HAP-1 (cell line): Measurements from ENCODE around the gene PTPRD.

Experiments
- DNase-seq, 2 experiments: peaks; one replicate each; pipeline ENCODE4 v3.0.0-alpha.2; 2016 to 2020; ENCODE audit warnings: low spot score in 2 of 2
- H3K27me3 ChIP-seq: fragments of 250-450 bp; sonication (Bioruptor Pico); 2 replicates; pipeline ENCODE4 v1.5.1; 2020; ENCODE audit warnings: low read depth, mild to moderate bottlenecking, moderate library complexity
- H3K36me3 ChIP-seq: fragments of 250-450 bp; sonication (Bioruptor Pico); replicated peaks from 2 replicates; pipeline ENCODE4 v1.5.1; 2020; ENCODE audit warnings: mild to moderate bottlenecking
- H3K4me1 ChIP-seq: fragments of 250-450 bp; sonication (Bioruptor Pico); 2 replicates; pipeline ENCODE4 v1.5.1; 2020; ENCODE audit warnings: mild to moderate bottlenecking
- H3K4me3 ChIP-seq: fragments of 250-450 bp; sonication (Bioruptor Pico); 2 replicates; pipeline ENCODE4 v1.5.1; 2020; ENCODE audit warnings: mild to moderate bottlenecking, moderate library complexity
- H3K9me3 ChIP-seq: fragments of 250-450 bp; sonication (Bioruptor Pico); 2 replicates; pipeline ENCODE4 v1.5.1; 2020; ENCODE audit warnings: mild to moderate bottlenecking, moderate library complexity
- in situ Hi-C: fragments of 300-500 bp; cut with MboI; formaldehyde crosslinking; loops from 3 replicates; pipeline ENCODE4 v1.14.3; 2020; ENCODE audit warnings: low sequenced_read_pairs, inconsistent platforms, mixed read lengths

PTPRD gene

DNA sequence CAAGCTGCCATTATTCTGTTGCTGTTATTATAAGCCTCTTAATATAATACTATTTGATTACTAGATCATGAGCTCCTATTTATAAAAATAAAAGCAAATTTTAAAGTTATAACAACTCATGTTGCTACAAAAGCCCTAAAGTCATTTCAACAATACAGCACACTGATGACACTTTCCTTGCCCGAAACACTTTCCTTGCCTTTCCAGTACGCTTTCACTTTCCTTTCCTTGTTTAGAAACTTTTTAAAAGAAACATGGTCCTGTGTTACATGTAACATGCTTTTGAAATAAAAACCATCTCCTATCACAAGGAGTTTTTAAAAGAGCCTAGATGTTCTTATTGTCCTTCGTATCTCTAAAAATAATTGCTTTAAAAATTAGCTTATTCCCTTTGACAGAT lies 688.4 kb downstream of the PTPRD start:
- in situ Hi-C loops, result loop anchor here (25.0 kb wide), 1 partner anchor 312 kb away; no protein-coding TSS in a partner anchor
- DNase-seq, result no peak
- no peaks in the 10 kb centered on the region for H3K36me3 ChIP-seq
- no peaks in the 10 kb centered on the region for H3K9me3 ChIP-seq
- H3K27me3 ChIP-seq, result peaks cover 8% of the 10 kb centered on the region
- H3K4me3 ChIP-seq, result no peak overlapping the region
- peaks cover 10% of the 10 kb centered on the region for H3K4me1 ChIP-seq

DNA sequence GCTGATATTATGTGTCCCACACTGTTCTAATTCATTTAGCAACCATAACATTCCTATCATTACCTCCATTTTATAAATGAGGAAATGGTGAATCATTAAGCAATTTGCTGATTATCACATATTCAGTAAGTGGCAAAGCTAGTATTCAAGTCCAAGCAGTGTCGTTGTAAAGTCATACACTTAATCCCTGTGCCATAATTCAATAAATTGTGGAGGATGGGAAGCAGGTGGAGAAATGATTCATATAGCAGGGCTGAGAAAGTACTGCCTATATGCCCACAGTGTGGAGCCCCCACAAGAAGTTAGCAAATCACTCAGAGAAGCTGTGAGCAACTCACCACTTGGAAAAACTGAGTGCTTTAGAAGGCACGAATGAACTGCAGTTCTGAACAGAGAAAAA lies 691.0 kb downstream of the PTPRD start:
- no peak for DNase-seq
- in situ Hi-C loops, result loop anchor here (25.0 kb wide), 1 partner anchor 310 kb away; no protein-coding TSS in a partner anchor
- Histone ChIP-seq H3K9me3 (no peaks in the 10 kb centered on the region), H3K4me3 (no peak overlapping the region), H3K36me3 (no peaks in the 10 kb centered on the region), H3K4me1 (peaks cover 12% of the 10 kb centered on the region), H3K27me3 (peaks cover 8% of the 10 kb centered on the region)

GRCh38 chr9:9920425-9921060 lies 692.3 kb downstream of the PTPRD start:
- Histone ChIP-seq H3K36me3 (no peaks in the 10 kb centered on the region), H3K9me3 (no peaks in the 10 kb centered on the region), H3K4me1 (peaks cover 12% of the 10 kb centered on the region), H3K4me3 (no peak overlapping the region), H3K27me3 (peaks cover 8% of the 10 kb centered on the region)
- peak in 1 of 2 experiments; percentile 42 for DNase-seq
- in situ Hi-C loops, result loop anchor here (25.0 kb wide), 1 partner anchor 308 kb away; no protein-coding TSS in a partner anchor

GRCh38 chr9:9919174-9919775 lies 693.5 kb downstream of the PTPRD start:
- Histone ChIP-seq H3K27me3 (peaks cover 8% of the 10 kb centered on the region), H3K9me3 (no peaks in the 10 kb centered on the region), H3K4me1 (peaks cover 12% of the 10 kb centered on the region), H3K36me3 (no peaks in the 10 kb centered on the region), H3K4me3 (no peak overlapping the region)
- in situ Hi-C loops, result loop anchor here (25.0 kb wide), 1 partner anchor 307 kb away; no protein-coding TSS in a partner anchor
- peak; percentile 18 to 52 for DNase-seq

GRCh38 chr9:9917400-9917799 lies 695.4 kb downstream of the PTPRD start:
- Histone ChIP-seq H3K4me1 (peaks cover 12% of the 10 kb centered on the region), H3K36me3 (no peaks in the 10 kb centered on the region)
- in situ Hi-C loops, result loop anchor here (25.0 kb wide), 1 partner anchor 305 kb away; no protein-coding TSS in a partner anchor

DNA sequence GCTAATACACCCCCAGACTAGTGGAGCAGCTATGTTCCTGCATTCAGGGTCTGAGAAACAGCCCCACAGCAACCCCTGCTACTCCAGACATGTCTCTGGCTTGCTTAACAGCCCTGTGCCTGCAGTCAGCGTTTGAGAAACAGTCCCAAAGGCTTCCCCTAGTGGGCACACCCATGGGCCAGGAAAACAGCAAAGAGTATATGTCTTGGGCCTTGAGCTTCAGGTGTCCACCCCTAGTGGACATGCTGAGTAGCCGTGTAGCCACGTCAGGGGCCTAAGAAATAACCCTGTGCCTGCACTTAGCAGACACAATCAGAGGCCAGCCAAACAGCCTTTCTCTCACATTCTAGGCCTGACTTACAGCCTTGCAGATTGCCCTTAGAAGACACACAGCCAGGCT lies 698.6 kb downstream of the PTPRD start:
- no peak for DNase-seq
- H3K9me3 ChIP-seq, result no peaks in the 10 kb centered on the region
- no peaks in the 10 kb centered on the region for H3K27me3 ChIP-seq
- no peak overlapping the region for H3K4me3 ChIP-seq
- in situ Hi-C loops, result loop anchor here (25.0 kb wide), 1 partner anchor 302 kb away; no protein-coding TSS in a partner anchor
- peaks cover 1% of the 10 kb centered on the region; the same call in 1 of the 2 replicates for H3K4me1 ChIP-seq
- no peaks in the 10 kb centered on the region for H3K36me3 ChIP-seq

More at GRCh38 chr9:9917400-9917799, 695.4 kb downstream of the PTPRD start:
- 0 out of 2 replicates have a peak, but pooled peaks cover 3% of the 10 kb centered on the region for H3K27me3 ChIP-seq
- no peak for DNase-seq
- H3K9me3 ChIP-seq, result no peaks in the 10 kb centered on the region
- no peak overlapping the region for H3K4me3 ChIP-seq

- H3K9me3 ChIP-seq, result no peaks in the 10 kb centered on the region
- DNase-seq, result no peak
- no peaks in the 10 kb centered on the region for H3K36me3 ChIP-seq
- no peaks in the 10 kb centered on the region for H3K4me1 ChIP-seq
- in situ Hi-C loops, result loop anchor here (25.0 kb wide), 1 partner anchor 301 kb away; no protein-coding TSS in a partner anchor
- no peaks in the 10 kb centered on the region for H3K27me3 ChIP-seq
- no peak overlapping the region for H3K4me3 ChIP-seq
These were observed 699.4 kb downstream of the PTPRD start for GRCh38 chr9:9913276-9913832.

GRCh38 chr9:9912459-9912858 lies 700.3 kb downstream of the PTPRD start:
- Histone ChIP-seq H3K27me3 (no peaks in the 10 kb centered on the region), H3K4me3 (no peak overlapping the region), H3K36me3 (no peaks in the 10 kb centered on the region), H3K4me1 (no peaks in the 10 kb centered on the region), H3K9me3 (no peaks in the 10 kb centered on the region)
- in situ Hi-C loops, result loop anchor here (25.0 kb wide), 1 partner anchor 300 kb away; no protein-coding TSS in a partner anchor
- DNase-seq, result peak in 1 of 2 experiments; percentile 36

GRCh38 chr9:9905736-9906135 lies 707.1 kb downstream of the PTPRD start:
- Histone ChIP-seq H3K4me3 (no peak overlapping the region), H3K27me3 (no peaks in the 10 kb centered on the region), H3K9me3 (no peaks in the 10 kb centered on the region), H3K4me1 (no peaks in the 10 kb centered on the region), H3K36me3 (no peaks in the 10 kb centered on the region)
- in situ Hi-C loops, result loop anchor here (25.0 kb wide), 1 partner anchor 293 kb away; no protein-coding TSS in a partner anchor
- DNase-seq, result no peak

DNA sequence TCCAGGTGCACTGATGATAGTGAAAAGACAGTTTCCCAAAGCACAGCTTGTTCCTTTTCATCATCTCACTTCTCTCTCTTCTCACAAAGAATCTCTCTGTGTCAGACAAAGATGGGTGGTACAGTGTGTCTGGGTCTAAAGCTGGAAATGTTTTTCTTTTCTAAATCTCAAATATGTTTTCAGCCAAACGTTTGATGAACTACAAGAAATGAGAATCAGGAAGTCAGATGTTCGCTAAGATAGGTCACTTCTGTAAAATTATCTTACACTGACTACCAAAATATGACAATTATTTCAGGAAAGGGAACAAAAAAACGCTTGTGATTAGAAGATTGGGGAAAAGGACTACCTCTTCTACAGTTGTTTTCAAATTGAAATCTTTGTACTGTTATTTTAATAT lies 708.8 kb downstream of the PTPRD start:
- Histone ChIP-seq H3K9me3 (no peaks in the 10 kb centered on the region), H3K36me3 (no peaks in the 10 kb centered on the region), H3K4me1 (no peaks in the 10 kb centered on the region), H3K27me3 (no peaks in the 10 kb centered on the region), H3K4me3 (no peak overlapping the region)
- DNase-seq, result no peak
- in situ Hi-C loops, result loop anchor here (25.0 kb wide), 1 partner anchor 292 kb away; no protein-coding TSS in a partner anchor

- Histone ChIP-seq H3K4me3 (no peak overlapping the region), H3K9me3 (no peaks in the 10 kb centered on the region), H3K36me3 (no peaks in the 10 kb centered on the region), H3K4me1 (peaks cover 5% of the 10 kb centered on the region; the same call in 1 of the 2 replicates), H3K27me3 (no peaks in the 10 kb centered on the region)
- in situ Hi-C loops, result loop anchor here (25.0 kb wide), 1 partner anchor 289 kb away; no protein-coding TSS in a partner anchor
- DNase-seq, result no peak
These were observed 711.2 kb downstream of the PTPRD start for GRCh38 chr9:9901624-9902023.

GRCh38 chr9:9893837-9894236 lies 719.0 kb downstream of the PTPRD start:
- no peak for DNase-seq
- Histone ChIP-seq H3K4me3 (no peak overlapping the region), H3K36me3 (no peaks in the 10 kb centered on the region), H3K9me3 (no peaks in the 10 kb centered on the region), H3K27me3 (no peaks in the 10 kb centered on the region), H3K4me1 (peaks cover 16% of the 10 kb centered on the region)
- in situ Hi-C loops, result no loop called here

GRCh38 chr9:9892217-9892616 lies 720.6 kb downstream of the PTPRD start:
- in situ Hi-C loops, result no loop called here
- Histone ChIP-seq H3K4me1 (peaks cover 12% of the 10 kb centered on the region), H3K9me3 (no peaks in the 10 kb centered on the region), H3K36me3 (no peaks in the 10 kb centered on the region), H3K4me3 (no peak overlapping the region), H3K27me3 (no peaks in the 10 kb centered on the region)
- DNase-seq, result no peak

DNA sequence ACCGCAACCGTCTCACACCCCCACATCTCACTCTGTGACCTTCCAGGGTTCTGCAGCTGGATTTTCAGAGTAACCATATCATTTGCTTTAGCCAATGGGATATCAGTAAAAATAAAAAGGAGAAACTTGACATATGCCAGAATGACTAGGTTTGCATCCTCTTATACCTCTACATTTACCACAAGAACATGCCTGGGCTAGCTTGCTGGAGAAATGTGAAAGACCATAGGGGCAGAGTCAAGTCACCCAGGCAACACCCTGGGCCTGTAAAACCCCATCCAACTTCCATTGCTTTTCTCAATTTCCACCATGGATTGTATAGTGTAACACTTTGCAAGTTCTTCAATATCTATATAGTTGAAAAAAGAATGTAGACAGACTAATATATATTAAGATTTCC lies 731.1 kb downstream of the PTPRD start:
- H3K36me3 ChIP-seq, result no peaks in the 10 kb centered on the region
- in situ Hi-C loops, result no loop called here
- DNase-seq, result no peak
- no peak overlapping the region for H3K4me3 ChIP-seq
- H3K9me3 ChIP-seq, result no peaks in the 10 kb centered on the region
- H3K4me1 ChIP-seq, result no peaks in the 10 kb centered on the region
- H3K27me3 ChIP-seq, result no peaks in the 10 kb centered on the region
